CD4-positive, CD25-positive, alpha-beta regulatory T cell (primary cell): Measurements from ENCODE around the gene PALLD. TPM values are rescaled to one million over a fixed set of nuclear protein-coding genes. Genes with fewer than 3 reads are reported as not detected.

ENCODE experiments used
- ATAC-seq, 2 donors: fragments of 150-1000 bp; cut with Tn5 transposase; one replicate each; pipeline ENCODE4 v1.10.0; 2021; ENCODE audit warnings: low read depth in 2 of 2, moderate number of reproducible peaks in 2 of 2, moderate library complexity in 1 of 2
- DNase-seq, 3 donors: peaks; one replicate each; pipeline versions ENCODE4 v3.0.0 to v3.0.0-alpha.2; 2012 to 2022; ENCODE audit warnings: mixed read lengths in 1 of 3
- H3K27ac ChIP-seq: one replicate; pipeline ENCODE4 v1.7.0; 2013; ENCODE audit warnings: mild to moderate bottlenecking, low read length; ENCODE audit not compliant: insufficient read depth, poor library complexity, severe bottlenecking
- H3K27me3 ChIP-seq: one replicate; pipeline ENCODE4 v1.7.0; 2013; ENCODE audit warnings: low read length; ENCODE audit not compliant: control insufficient read depth, insufficient read depth
- H3K36me3 ChIP-seq: one replicate; pipeline ENCODE4 v1.7.0; 2013; ENCODE audit warnings: mild to moderate bottlenecking, low read length, moderate library complexity; ENCODE audit not compliant: control insufficient read depth, insufficient read depth
- H3K4me1 ChIP-seq: 2 replicates; pipeline ENCODE4 v1.7.0; 2013; ENCODE audit warnings: mild to moderate bottlenecking, low read length; ENCODE audit not compliant: insufficient read depth, control insufficient read depth, poor library complexity, severe bottlenecking
- H3K4me3 ChIP-seq: one replicate; pipeline ENCODE4 v1.7.0; 2013; ENCODE audit warnings: low read depth, mild to moderate bottlenecking, low read length, moderate library complexity
- H3K9me3 ChIP-seq, 2 experiments: 1 replicate in 1 of 2; 2 replicates in 1 of 2; pipeline ENCODE4 v1.7.0; 2013; ENCODE audit warnings: low read length in 2 of 2, mild to moderate bottlenecking in 1 of 2, moderate library complexity in 1 of 2; ENCODE audit not compliant: control insufficient read depth in 2 of 2
- H3K27ac Mint-ChIP-seq, 3 donors: one replicate each; pipeline ENCODE4 v1.8.0; 2020 to 2022; ENCODE audit warnings: mild to moderate bottlenecking in 3 of 3, mixed read lengths in 3 of 3, moderate library complexity in 2 of 3
- H3K27me3 Mint-ChIP-seq: one replicate; pipeline ENCODE4 v1.8.0; 2022; ENCODE audit warnings: mild to moderate bottlenecking, mixed read lengths
- H3K36me3 Mint-ChIP-seq: one replicate; pipeline ENCODE4 v1.8.0; 2020; ENCODE audit warnings: mixed read lengths
- H3K4me1 Mint-ChIP-seq, 4 donors: one replicate each; pipeline ENCODE4 v1.8.0; 2020 to 2022; ENCODE audit warnings: mixed read lengths in 4 of 4, mild to moderate bottlenecking in 1 of 4
- H3K4me3 Mint-ChIP-seq, 4 donors: one replicate each; pipeline ENCODE4 v1.8.0; 2020 to 2022; ENCODE audit warnings: mild to moderate bottlenecking in 4 of 4, mixed read lengths in 4 of 4, moderate library complexity in 3 of 4
- H3K9me3 Mint-ChIP-seq, 7 donors: one replicate each; pipeline ENCODE4 v1.8.0; 2020 to 2022; ENCODE audit warnings: mixed read lengths in 7 of 7, mild to moderate bottlenecking in 3 of 7, moderate library complexity in 2 of 7
- polyA plus RNA-seq, 4 donors: library from polyadenylated mRNA; unstranded; fragments of 300-500 nt; fragmentation: Illumina TruSeq; gene quantifications; one replicate each; pipeline ENCODE4 v1.2.3, GENCODE V29; 2021
- total RNA-seq: library from RNA; stranded (reverse); gene quantifications from one replicate; pipeline ENCODE4 v1.2.3, GENCODE V29; 2022

PALLD gene
- total and polyA plus RNA-seq, 5 donors from 2014 or later = 0.37 to 1.9 (median 0.76) TPM; not detected in 1

GRCh38 chr4:168765726-168766125, 268.9 kb downstream of the PALLD start:
- Mint-ChIP-seq H3K27ac (no peak overlapping the region), H3K9me3 (peaks cover 0 to 1% (median 0%) of the 10 kb centered on the region in 7 donors), H3K4me1 (no peaks in the 10 kb centered on the region), H3K27me3 (no peaks in the 10 kb centered on the region), H3K36me3 (no peaks in the 10 kb centered on the region), H3K4me3 (no peak overlapping the region)
- Histone ChIP-seq H3K36me3 (no peaks in the 10 kb centered on the region), H3K9me3 (no peaks in the 10 kb centered on the region), H3K27ac (no peak overlapping the region), H3K27me3 (no peaks in the 10 kb centered on the region), H3K4me3 (no peak overlapping the region), H3K4me1 (no peaks in the 10 kb centered on the region)
- DNase-seq = no peak
- ATAC-seq = no peak

DNA sequence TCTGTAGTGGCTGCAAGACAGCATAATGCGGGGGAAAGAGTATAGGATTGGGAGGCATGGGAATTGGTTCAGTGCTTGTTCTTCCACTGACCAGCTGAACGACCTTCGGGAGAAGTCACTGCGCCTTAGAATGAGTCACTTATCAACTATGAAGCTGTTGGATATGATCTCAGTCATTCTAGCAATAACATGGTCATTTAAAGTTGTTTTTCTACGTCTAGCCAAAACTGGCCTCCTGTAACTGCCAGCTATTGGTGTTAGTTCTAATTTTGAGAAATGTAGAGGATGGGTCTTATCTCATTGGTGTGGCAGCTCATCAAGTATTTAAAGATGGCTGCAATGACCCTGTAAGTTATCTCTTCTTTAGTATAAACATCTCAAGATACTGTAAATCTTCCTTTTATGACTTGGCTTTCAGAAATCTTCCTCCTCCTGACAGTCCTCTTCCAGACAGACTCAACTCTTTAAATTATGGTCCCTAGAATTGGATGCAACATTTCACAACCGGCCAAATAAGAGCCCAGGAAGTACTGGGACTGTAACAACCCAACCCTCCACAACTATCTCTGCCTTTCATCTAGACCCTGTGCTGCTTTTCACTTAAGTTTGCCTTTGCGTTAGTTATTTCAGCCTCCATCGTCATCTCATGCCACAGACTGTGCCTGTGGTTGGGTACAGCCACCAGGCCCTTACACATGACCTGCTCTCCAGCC, 269.9 kb downstream of the PALLD start:
- Histone ChIP-seq H3K9me3 (no peaks in the 10 kb centered on the region), H3K4me1 (no peaks in the 10 kb centered on the region), H3K27ac (no peak overlapping the region), H3K36me3 (no peaks in the 10 kb centered on the region), H3K27me3 (no peaks in the 10 kb centered on the region), H3K4me3 (no peak overlapping the region)
- H3K4me3 Mint-ChIP-seq = no peak overlapping the region
- no peaks in the 10 kb centered on the region for H3K36me3 Mint-ChIP-seq
- H3K27ac Mint-ChIP-seq = no peak overlapping the region
- DNase-seq = no peak
- no peaks in the 10 kb centered on the region for H3K4me1 Mint-ChIP-seq
- H3K9me3 Mint-ChIP-seq = peaks cover 0 to 1% (median 0%) of the 10 kb centered on the region in 7 donors
- ATAC-seq = no peak
- H3K27me3 Mint-ChIP-seq = no peaks in the 10 kb centered on the region

DNA sequence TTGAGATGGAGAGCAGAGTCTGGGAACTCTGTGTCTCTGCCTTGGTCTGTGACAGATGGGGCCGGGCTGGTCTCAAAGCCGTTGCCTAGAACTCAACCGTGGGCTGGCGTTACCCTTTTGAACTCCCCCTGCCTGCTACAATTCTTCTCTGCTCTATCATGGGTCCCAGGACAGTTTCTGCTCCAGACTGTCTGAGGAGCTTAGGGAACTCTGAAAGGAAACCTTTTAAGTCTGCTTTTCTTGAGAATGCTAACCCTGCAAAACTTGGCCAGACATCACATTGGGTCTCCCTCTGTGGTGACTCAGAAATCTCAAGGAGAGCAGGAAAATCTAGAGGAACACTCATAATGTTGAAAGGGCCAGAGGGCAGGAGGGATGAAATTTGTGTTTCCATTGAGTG, 272.6 kb downstream of the PALLD start:
- Histone ChIP-seq H3K27me3 (no peaks in the 10 kb centered on the region), H3K27ac (no peak overlapping the region), H3K4me1 (no peaks in the 10 kb centered on the region), H3K36me3 (no peaks in the 10 kb centered on the region), H3K9me3 (no peaks in the 10 kb centered on the region), H3K4me3 (no peak overlapping the region)
- no peak for ATAC-seq
- no peak overlapping the region for H3K4me3 Mint-ChIP-seq
- no peaks in the 10 kb centered on the region for H3K36me3 Mint-ChIP-seq
- peaks cover 0 to 1% (median 0%) of the 10 kb centered on the region in 7 donors for H3K9me3 Mint-ChIP-seq
- no peak overlapping the region for H3K27ac Mint-ChIP-seq
- H3K27me3 Mint-ChIP-seq = no peaks in the 10 kb centered on the region
- DNase-seq = no peak
- no peaks in the 10 kb centered on the region for H3K4me1 Mint-ChIP-seq

- Histone ChIP-seq H3K9me3 (no peaks in the 10 kb centered on the region), H3K4me3 (no peak overlapping the region), H3K36me3 (no peaks in the 10 kb centered on the region), H3K27ac (no peak overlapping the region), H3K4me1 (no peaks in the 10 kb centered on the region), H3K27me3 (no peaks in the 10 kb centered on the region)
- Mint-ChIP-seq H3K4me3 (no peak overlapping the region), H3K4me1 (no peaks in the 10 kb centered on the region), H3K9me3 (peaks cover 0 to 3% (median 0%) of the 10 kb centered on the region in 7 donors), H3K27ac (no peak overlapping the region), H3K36me3 (no peaks in the 10 kb centered on the region), H3K27me3 (peaks cover 4% of the 10 kb centered on the region)
- no peak for DNase-seq
- ATAC-seq = no peak
Observed at GRCh38 chr4:168769837-168770236, 273.0 kb downstream of the PALLD start.

DNA sequence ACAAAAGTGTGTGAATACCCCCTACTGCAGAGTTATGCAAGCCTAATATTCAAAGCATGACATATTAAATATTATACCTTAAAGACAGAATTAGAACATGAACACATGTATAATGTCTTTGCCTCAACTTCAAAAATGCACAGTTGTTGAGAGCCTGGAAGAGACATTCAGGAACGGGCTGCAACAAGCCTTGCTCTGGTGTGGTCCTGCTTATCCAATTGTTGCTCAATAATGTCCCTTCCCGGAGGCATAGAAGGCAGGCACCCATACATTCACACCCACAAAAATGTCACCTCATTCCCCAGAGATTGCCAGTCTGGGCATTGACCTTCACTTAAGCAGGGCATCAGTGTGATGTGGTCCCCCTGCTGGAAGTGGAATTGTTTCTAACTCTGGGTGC, 274.4 kb downstream of the PALLD start:
- H3K4me1 Mint-ChIP-seq = no peaks in the 10 kb centered on the region
- Histone ChIP-seq H3K36me3 (no peaks in the 10 kb centered on the region), H3K27ac (no peak overlapping the region), H3K27me3 (no peaks in the 10 kb centered on the region), H3K4me3 (no peak overlapping the region), H3K4me1 (no peaks in the 10 kb centered on the region), H3K9me3 (no peaks in the 10 kb centered on the region)
- no peak overlapping the region for H3K27ac Mint-ChIP-seq
- peaks cover 5% of the 10 kb centered on the region for H3K27me3 Mint-ChIP-seq
- H3K4me3 Mint-ChIP-seq = no peak overlapping the region
- peaks cover 0 to 8% (median 1%) of the 10 kb centered on the region in 7 donors for H3K9me3 Mint-ChIP-seq
- no peak for ATAC-seq
- DNase-seq = no peak
- H3K36me3 Mint-ChIP-seq = no peaks in the 10 kb centered on the region

- no peaks in the 10 kb centered on the region for H3K4me1 Mint-ChIP-seq
- no peak for ATAC-seq
- no peaks in the 10 kb centered on the region for H3K36me3 Mint-ChIP-seq
- peaks cover 0 to 19% (median 3%) of the 10 kb centered on the region in 7 donors for H3K9me3 Mint-ChIP-seq
- no peaks in the 10 kb centered on the region for H3K36me3 ChIP-seq
- no peaks in the 10 kb centered on the region for H3K27me3 ChIP-seq
- H3K4me3 Mint-ChIP-seq = no peak overlapping the region
- no peaks in the 10 kb centered on the region for H3K9me3 ChIP-seq
- H3K27ac Mint-ChIP-seq = no peak overlapping the region
- DNase-seq = no peak
- H3K4me3 ChIP-seq = no peak overlapping the region
- H3K27me3 Mint-ChIP-seq = peaks cover 5% of the 10 kb centered on the region
- H3K27ac ChIP-seq = no peak overlapping the region
- H3K4me1 ChIP-seq = no peaks in the 10 kb centered on the region
Observed at GRCh38 chr4:168773388-168774195, 276.7 kb downstream of the PALLD start.

GRCh38 chr4:168776382-168776781, 279.5 kb downstream of the PALLD start:
- DNase-seq = no peak
- Histone ChIP-seq H3K27ac (no peak overlapping the region), H3K27me3 (no peaks in the 10 kb centered on the region), H3K4me1 (no peaks in the 10 kb centered on the region), H3K36me3 (no peaks in the 10 kb centered on the region), H3K4me3 (no peak overlapping the region), H3K9me3 (no peaks in the 10 kb centered on the region)
- Mint-ChIP-seq H3K4me3 (no peak overlapping the region), H3K27ac (no peak overlapping the region), H3K4me1 (no peaks in the 10 kb centered on the region), H3K36me3 (no peaks in the 10 kb centered on the region), H3K27me3 (peaks cover 5% of the 10 kb centered on the region), H3K9me3 (peaks cover 0 to 19% (median 3%) of the 10 kb centered on the region in 7 donors)
- no peak for ATAC-seq
